ENCODE data around the gene GOLM1. TPM values are rescaled to one million over a fixed set of nuclear protein-coding genes. Genes with fewer than 3 reads are reported as not detected.

The GOLM1 gene
- total and polyA plus RNA-seq, 2 of the 13 experiments (the other 11 are each of a cell fraction or from before 2014, with no cell fraction given): 0.20 to 0.30 TPM

- POLR2A ChIA-PET: no interaction called here
- Histone ChIP-seq H3K9ac (ENCODE audit: insufficient read depth, low read depth, low read length) (no peak overlapping the region), H3K9me3 (ENCODE audit: low read length) (no peaks in the 10 kb centered on the region), H3K36me3 (replicated peaks in 1 of 2; ENCODE audit: control insufficient read depth in 1 of 2, insufficient read depth in 2 of 2, low read length in 2 of 2) (no peaks in the 10 kb centered on the region), H3K4me2 (ENCODE audit: low read depth, low read length) (no peak overlapping the region), H2AFZ (ENCODE audit: low read length) (no peak overlapping the region), H3K79me2 (ENCODE audit: insufficient read depth, low read length) (no peaks in the 10 kb centered on the region), H3K4me1 (ENCODE audit: insufficient read depth, low read length) (peaks cover 20% of the 10 kb centered on the region), H3K27me3 (ENCODE audit: control insufficient read depth in 1 of 2, insufficient read depth in 2 of 2, low read length in 2 of 2) (peaks cover 7 to 70% of the 10 kb centered on the region in 2 experiments; a peak in 4 of 5 replicates), H4K20me1 (ENCODE audit: insufficient read depth, low read length) (peaks cover 31% of the 10 kb centered on the region), H3K27ac (ENCODE audit: extremely low read length, insufficient read depth, low read length) (no peak overlapping the region), H3K4me3 (replicated peaks in 1 of 3; ENCODE audit: insufficient read depth in 1 of 3, low read depth in 2 of 3, low read length in 3 of 3) (no peak overlapping the region)
- in situ Hi-C loops (cut with HindIII; ENCODE audit: extremely low pct_ligation_motif_present, low pct_unique_long_range_greater_than_20kb): no loop called here
- BruUV-seq (replicated peaks): no TSS peak
- TF ChIP-seq MAFK (conservative IDR thresholded peaks at IDR 0.05 in 1 of 2, IDR thresholded peaks at IDR 0.05 in 1 of 2; ENCODE audit: low read length in 2 of 2) (0 out of 4 replicates have a peak, but pooled peaks of 1 of the 2 experiments have one; percentile 1), HOXA9 (CRISPR knock-in tag; IDR thresholded peaks at IDR 0.05; ENCODE audit: borderline replicate concordance) (no peak)
- 0% methylated on average over 2 of the region's 2 CpGs for WGBS (ENCODE audit: low lambda C conversion rate)
- FAIRE-seq: no peak
- intact Hi-C loops (cut with micrococcal nuclease; ENCODE audit: unreplicated experiment): no loop called here
- CTCF ChIA-PET (ENCODE audit: low intra/inter-chr PET ratio, low total read pairs): no interaction called here
- DNase-seq (ENCODE audit: low spot score): no peak
- no peak for ATAC-seq
Observed at GRCh38 chr9:86096386-86096785, 3.0 kb downstream of the GOLM1 start.

DNA sequence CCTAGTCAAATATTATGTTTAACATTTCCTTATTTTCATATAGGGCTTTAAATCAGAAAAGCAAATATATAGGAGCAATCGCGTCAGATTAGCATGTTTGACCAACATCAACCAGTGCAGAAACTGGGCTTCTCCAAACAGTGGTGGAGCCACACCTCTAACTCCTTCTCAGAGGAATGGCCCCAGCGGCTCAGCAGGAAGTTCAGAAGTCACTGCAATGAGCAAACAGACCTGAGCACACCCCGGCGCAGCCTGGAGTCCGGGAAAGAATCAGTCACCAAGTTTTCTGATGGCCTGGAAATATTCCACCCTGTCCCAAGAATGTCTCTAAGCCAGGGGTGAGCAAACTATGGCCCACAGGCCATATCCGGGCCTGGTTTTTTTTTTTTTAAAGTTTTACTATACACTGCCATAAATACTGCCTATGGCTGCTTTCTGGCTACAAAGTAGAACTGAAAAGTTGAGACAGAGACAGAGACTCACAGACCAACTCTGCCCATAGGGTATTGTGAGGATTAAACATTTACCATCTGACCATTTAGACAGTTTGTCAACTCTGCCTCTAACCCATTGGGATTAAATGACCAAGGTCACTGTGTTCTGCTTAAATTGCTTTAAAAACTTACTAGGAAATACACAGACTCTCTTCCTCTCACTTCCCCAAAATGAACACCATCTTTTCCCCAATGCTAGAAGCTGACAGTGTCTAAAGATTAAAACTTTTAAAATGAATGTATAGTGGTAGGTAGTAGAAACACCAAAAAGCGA lies 5.4 kb downstream of the GOLM1 start:
- ChIA-PET CTCF (ENCODE audit: low intra/inter-chr PET ratio, low total read pairs) (no interaction called here), POLR2A (no interaction called here)
- H3K4me1 ChIP-seq (ENCODE audit: insufficient read depth, low read length): peaks cover 20% of the 10 kb centered on the region
- no peak overlapping the region for H3K4me3 ChIP-seq (replicated peaks in 1 of 3; ENCODE audit: insufficient read depth in 1 of 3, low read depth in 2 of 3, low read length in 3 of 3)
- FAIRE-seq (peak; percentile 93), DNase-seq (ENCODE audit: low spot score) (peak; percentile 95), ATAC-seq (peak; percentile 100)
- no peak overlapping the region; the same call in 1 of the 2 replicates for H3K9ac ChIP-seq (ENCODE audit: insufficient read depth, low read depth, low read length)
- no peak overlapping the region for H2AFZ ChIP-seq (ENCODE audit: low read length)
- 6% methylated on average over 8 of the region's 8 CpGs for WGBS (ENCODE audit: low lambda C conversion rate)
- no TSS peak for BruUV-seq (replicated peaks)
- H3K79me2 ChIP-seq (ENCODE audit: insufficient read depth, low read length): no peaks in the 10 kb centered on the region
- in situ Hi-C loops (cut with HindIII; ENCODE audit: extremely low pct_ligation_motif_present, low pct_unique_long_range_greater_than_20kb): no loop called here
- peaks cover 26% of the 10 kb centered on the region for H4K20me1 ChIP-seq (ENCODE audit: insufficient read depth, low read length)
- H3K9me3 ChIP-seq (ENCODE audit: low read length): peaks cover 9% of the 10 kb centered on the region; the same call in 1 of the 2 replicates
- intact Hi-C loops (cut with micrococcal nuclease; ENCODE audit: unreplicated experiment): loop anchor here (5.0 kb wide), 1 partner anchor 188 kb away; the partner anchor contains the start of gene ISCA1
- no peak overlapping the region for H3K27ac ChIP-seq (ENCODE audit: extremely low read length, insufficient read depth, low read length)
- H3K27me3 ChIP-seq (ENCODE audit: control insufficient read depth in 1 of 2, insufficient read depth in 2 of 2, low read length in 2 of 2): peaks cover 6 to 66% of the 10 kb centered on the region in 2 experiments
- no peaks in the 10 kb centered on the region for H3K36me3 ChIP-seq (replicated peaks in 1 of 2; ENCODE audit: control insufficient read depth in 1 of 2, insufficient read depth in 2 of 2, low read length in 2 of 2)
- H3K4me2 ChIP-seq (ENCODE audit: low read depth, low read length): peak overlapping the region; percentile 52
- TF ChIP-seq HNF1B (CRISPR knock-in tag; IDR thresholded peaks at IDR 0.05): no peak
- 0 out of 2 replicates have a peak, but pooled peaks have one; percentile 23 for TF ChIP-seq ZMYM4 (CRISPR knock-in tag; IDR thresholded peaks at IDR 0.05)
- TF ChIP-seq SOX13 (IDR thresholded peaks at IDR 0.05): peak; percentile 83
- TF ChIP-seq SOX13 (CRISPR knock-in tag; conservative IDR thresholded peaks at IDR 0.05 in 1 of 2, IDR thresholded peaks at IDR 0.05 in 1 of 2): peak in 1 of 2 experiments; percentile 87; a peak in 2 of 4 replicates
- TF ChIP-seq KLF12 (CRISPR knock-in tag; IDR thresholded peaks at IDR 0.05; ENCODE audit: borderline replicate concordance): peak; percentile 88; the same call in 1 of the 2 replicates
- peak; percentile 92 for TF ChIP-seq RARA (CRISPR knock-in tag; IDR thresholded peaks at IDR 0.05)
- no peak for TF ChIP-seq PTBP1 (IDR thresholded peaks at IDR 0.05; ENCODE audit: low read depth, low read length, poor library complexity, severe bottlenecking)
- no peak for TF ChIP-seq ZBTB42 (CRISPR knock-in tag; IDR thresholded peaks at IDR 0.05)
- TF ChIP-seq SMARCE1 (IDR thresholded peaks at IDR 0.05; ENCODE audit: borderline replicate concordance): no peak
- TF ChIP-seq NCOA1 (CRISPR knock-in tag; IDR thresholded peaks at IDR 0.05): no peak
- no peak for TF ChIP-seq ZSCAN12 (CRISPR knock-in tag; IDR thresholded peaks at IDR 0.05)
- TF ChIP-seq MIER3 (CRISPR knock-in tag; IDR thresholded peaks at IDR 0.05; ENCODE audit: borderline replicate concordance): peak; percentile 75; the same call in 1 of the 2 replicates
- peak; percentile 80; the same call in 1 of the 2 replicates for TF ChIP-seq ATF2 (CRISPR knock-in tag; IDR thresholded peaks at IDR 0.05)
